Measurements from ENCODE around the gene RNF10. TPM values are rescaled to one million over a fixed set of nuclear protein-coding genes. Genes with fewer than 3 reads are reported as not detected.

Gene RNF10
- total and polyA plus RNA-seq, 3 donors from 2014 or later = 307 to 370 (median 340) TPM

DNA sequence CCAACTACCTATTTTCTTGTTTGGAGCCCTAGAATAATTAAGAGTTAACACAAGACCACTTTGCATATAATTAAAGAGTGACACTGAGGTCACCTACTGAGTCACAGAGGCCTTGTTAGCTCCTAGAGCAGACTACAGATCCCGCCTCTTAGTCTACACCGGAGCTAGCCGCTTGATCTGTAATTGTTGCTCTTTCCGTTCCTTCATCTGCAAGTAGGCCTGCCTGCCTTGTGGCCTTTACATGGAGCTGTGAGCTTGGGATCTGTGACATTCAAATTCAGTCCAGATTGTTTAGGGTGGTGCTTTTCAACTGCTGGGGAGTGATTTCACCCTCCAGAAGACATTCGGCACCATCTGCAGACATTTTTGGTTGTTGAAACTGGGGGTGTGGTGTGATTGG is 43.8 kb upstream of the RNF10 start:
- no peaks in the 10 kb centered on the region for H3K27me3 ChIP-seq
- no peaks in the 10 kb centered on the region for H3K36me3 ChIP-seq (ENCODE audit: low read depth, missing control alignments)
- intact Hi-C loops (cut with DNase I; ENCODE audit: low total_unique reads) = no loop called here
- H3K4me1 ChIP-seq = peaks cover 43% of the 10 kb centered on the region
- H3K9me3 ChIP-seq = no peaks in the 10 kb centered on the region
- TF ChIP-seq, protein P1, sequence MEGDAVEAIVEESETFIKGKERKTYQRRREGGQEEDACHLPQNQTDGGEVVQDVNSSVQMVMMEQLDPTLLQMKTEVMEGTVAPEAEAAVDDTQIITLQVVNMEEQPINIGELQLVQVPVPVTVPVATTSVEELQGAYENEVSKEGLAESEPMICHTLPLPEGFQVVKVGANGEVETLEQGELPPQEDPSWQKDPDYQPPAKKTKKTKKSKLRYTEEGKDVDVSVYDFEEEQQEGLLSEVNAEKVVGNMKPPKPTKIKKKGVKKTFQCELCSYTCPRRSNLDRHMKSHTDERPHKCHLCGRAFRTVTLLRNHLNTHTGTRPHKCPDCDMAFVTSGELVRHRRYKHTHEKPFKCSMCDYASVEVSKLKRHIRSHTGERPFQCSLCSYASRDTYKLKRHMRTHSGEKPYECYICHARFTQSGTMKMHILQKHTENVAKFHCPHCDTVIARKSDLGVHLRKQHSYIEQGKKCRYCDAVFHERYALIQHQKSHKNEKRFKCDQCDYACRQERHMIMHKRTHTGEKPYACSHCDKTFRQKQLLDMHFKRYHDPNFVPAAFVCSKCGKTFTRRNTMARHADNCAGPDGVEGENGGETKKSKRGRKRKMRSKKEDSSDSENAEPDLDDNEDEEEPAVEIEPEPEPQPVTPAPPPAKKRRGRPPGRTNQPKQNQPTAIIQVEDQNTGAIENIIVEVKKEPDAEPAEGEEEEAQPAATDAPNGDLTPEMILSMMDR (IDR thresholded peaks at IDR 0.05) = no peak
- TF ChIP-seq POLR2A (IDR thresholded peaks at IDR 0.05) = no peak
- no peak for DNase-seq
- WGBS, 2 donors = 84 to 92% methylated on average over 5 of the region's 5 CpGs
- peak overlapping the region; percentile 3 to 47 for H3K27ac ChIP-seq
- H3K4me3 ChIP-seq = no peak overlapping the region

DNA sequence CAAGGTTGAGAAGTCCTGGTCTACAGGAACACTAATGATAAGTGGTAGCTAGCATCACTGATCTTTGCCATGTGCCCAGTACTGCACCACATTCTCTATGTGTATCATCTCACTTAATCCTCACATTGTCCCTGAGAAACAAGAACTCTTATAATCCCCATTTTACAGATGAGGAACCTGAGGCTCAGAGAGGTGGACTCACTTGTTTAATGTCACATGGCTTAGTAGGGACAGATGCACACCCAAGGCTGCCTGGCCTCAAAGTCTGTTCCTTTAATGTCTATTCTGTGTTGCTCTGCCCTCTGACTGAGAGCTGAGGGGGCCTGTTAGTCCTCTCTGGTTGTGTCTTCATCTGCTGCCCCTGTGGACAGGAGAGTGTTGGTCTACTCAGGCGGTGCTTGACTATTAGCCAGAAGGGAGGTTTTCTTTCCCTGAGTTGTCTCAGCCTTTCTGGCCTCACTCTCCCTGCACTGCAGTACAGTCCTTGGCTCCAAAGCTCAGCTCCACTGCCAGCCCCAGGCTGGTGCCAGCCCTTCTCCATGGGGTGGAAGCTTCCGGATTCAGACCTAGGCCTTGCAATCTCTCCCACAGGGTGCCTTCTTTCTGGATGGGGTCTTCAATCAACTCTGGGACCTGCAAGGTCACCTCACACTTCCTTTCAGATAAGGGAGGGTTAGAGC is 43.2 kb upstream of the RNF10 start:
- DNase-seq = peak; percentile 63
- intact Hi-C loops (cut with DNase I; ENCODE audit: low total_unique reads) = no loop called here
- Histone ChIP-seq H3K9me3 (no peaks in the 10 kb centered on the region), H3K27me3 (no peaks in the 10 kb centered on the region), H3K27ac (peak overlapping the region; percentile 47 to 57), H3K36me3 (ENCODE audit: low read depth, missing control alignments) (no peaks in the 10 kb centered on the region), H3K4me3 (no peak overlapping the region), H3K4me1 (peaks cover 44% of the 10 kb centered on the region)
- TF ChIP-seq POLR2A (IDR thresholded peaks at IDR 0.05) = no peak
- TF ChIP-seq, protein P1 (IDR thresholded peaks at IDR 0.05) = no peak
- 57 to 60% methylated on average over 1 to 2 of the region's 2 CpGs for WGBS, 2 donors

DNA sequence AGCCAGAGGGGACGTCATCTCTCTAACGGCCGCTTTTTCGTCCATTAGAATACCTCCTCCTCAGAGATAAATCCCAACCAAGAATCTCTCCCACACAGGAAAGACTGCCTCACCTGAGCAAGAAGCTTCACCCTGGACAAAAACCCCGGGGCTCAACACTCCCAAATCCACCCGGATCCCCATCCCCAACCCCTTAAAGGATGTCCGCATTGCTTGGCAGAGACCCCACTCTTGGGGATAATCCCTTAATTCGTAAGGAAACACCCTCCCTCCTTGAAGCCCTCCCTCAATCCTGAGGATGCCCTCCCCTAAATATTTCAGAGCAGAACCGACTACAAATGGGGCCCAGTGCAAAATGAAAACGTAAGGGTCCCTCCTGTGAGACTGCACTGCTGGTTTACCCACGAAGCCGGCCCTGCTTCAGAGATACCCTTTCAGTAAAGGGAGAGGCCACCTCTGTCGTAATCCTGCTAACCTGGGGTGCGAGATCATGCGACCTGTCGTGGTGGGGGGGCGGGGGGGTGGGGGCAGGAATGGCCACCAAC is 38.9 kb upstream of the RNF10 start:
- peak overlapping the region; percentile 96 to 100 for H3K4me3 ChIP-seq
- peaks cover 41% of the 10 kb centered on the region for H3K4me1 ChIP-seq
- H3K27ac ChIP-seq = peak overlapping the region; percentile 94 to 95
- no peaks in the 10 kb centered on the region for H3K27me3 ChIP-seq
- no peaks in the 10 kb centered on the region for H3K9me3 ChIP-seq
- H3K36me3 ChIP-seq (ENCODE audit: low read depth, missing control alignments) = no peaks in the 10 kb centered on the region
- no peak for DNase-seq
- no peak for TF ChIP-seq POLR2A (IDR thresholded peaks at IDR 0.05)
- TF ChIP-seq, protein P1 (IDR thresholded peaks at IDR 0.05) = no peak
- 21 to 24% methylated on average over 13 to 15 of the region's 17 CpGs for WGBS, 2 donors
- intact Hi-C loops (cut with DNase I; ENCODE audit: low total_unique reads) = no loop called here

DNA sequence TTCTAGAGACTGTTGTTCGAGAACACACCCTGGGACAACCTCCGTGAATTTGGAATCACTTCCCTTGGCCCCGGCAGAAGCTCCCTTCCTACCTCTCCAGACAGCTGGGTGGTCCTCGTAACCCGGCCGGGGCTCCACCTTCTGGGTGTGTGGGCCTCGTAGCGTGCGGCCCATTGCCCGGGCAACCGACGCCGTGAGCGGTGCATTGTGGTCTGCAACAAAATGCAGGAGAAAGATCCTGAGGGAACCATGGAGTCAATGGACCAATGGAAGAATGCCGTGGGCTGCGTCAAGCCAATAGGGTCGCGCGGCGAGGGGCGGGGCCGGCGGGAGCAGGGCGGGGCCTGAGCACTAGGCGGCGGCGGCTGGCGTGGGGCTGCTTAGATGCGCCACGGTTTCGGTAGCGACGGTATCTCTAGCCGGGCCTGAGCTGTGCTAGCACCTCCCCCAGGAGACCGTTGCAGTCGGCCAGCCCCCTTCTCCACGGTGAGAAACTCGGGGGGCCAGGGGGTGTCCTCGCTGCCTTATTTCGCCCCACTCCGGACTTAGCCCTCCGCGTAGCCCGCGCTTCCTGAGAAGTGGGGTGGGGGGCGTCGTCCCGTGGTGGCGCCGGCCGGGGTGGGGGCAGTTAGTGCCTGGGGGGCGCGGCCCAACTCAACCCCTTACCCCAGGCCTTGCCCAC is 38.3 kb upstream of the RNF10 start, which contains the start of gene DYNLL1:
DYNLL1 (plus strand) TSS at position 383 of the 682 bp plus-strand sequence. CDS start 309 bp downstream, outside the sequence.
- peak; percentile 98 for DNase-seq
- H3K36me3 ChIP-seq (ENCODE audit: low read depth, missing control alignments) = no peaks in the 10 kb centered on the region
- intact Hi-C loops (cut with DNase I; ENCODE audit: low total_unique reads) = no loop called here
- no peaks in the 10 kb centered on the region for H3K9me3 ChIP-seq
- H3K27ac ChIP-seq = peak within 1 kb of the TSS; percentile 94 to 95
- peaks cover 35% of the 10 kb centered on the region for H3K4me1 ChIP-seq
- no peaks in the 10 kb centered on the region for H3K27me3 ChIP-seq
- H3K4me3 ChIP-seq = peak within 1 kb of the TSS; percentile 96 to 100
- WGBS, 2 donors = 0 to 1% methylated on average over 26 to 31 of the region's 53 CpGs
- TF ChIP-seq, protein P1 (IDR thresholded peaks at IDR 0.05) = peak in 2 of 3 experiments; percentile 39 to 41
- TF ChIP-seq POLR2A (IDR thresholded peaks at IDR 0.05) = peak; percentile 75
